ENCODE measurements around the gene CD200R1. TPM values are rescaled to one million over a fixed set of nuclear protein-coding genes. Genes with fewer than 3 reads are reported as not detected.

Gene CD200R1, protein sequence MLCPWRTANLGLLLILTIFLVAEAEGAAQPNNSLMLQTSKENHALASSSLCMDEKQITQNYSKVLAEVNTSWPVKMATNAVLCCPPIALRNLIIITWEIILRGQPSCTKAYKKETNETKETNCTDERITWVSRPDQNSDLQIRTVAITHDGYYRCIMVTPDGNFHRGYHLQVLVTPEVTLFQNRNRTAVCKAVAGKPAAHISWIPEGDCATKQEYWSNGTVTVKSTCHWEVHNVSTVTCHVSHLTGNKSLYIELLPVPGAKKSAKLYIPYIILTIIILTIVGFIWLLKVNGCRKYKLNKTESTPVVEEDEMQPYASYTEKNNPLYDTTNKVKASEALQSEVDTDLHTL
- total RNA-seq = not detected in 2 replicates

DNA sequence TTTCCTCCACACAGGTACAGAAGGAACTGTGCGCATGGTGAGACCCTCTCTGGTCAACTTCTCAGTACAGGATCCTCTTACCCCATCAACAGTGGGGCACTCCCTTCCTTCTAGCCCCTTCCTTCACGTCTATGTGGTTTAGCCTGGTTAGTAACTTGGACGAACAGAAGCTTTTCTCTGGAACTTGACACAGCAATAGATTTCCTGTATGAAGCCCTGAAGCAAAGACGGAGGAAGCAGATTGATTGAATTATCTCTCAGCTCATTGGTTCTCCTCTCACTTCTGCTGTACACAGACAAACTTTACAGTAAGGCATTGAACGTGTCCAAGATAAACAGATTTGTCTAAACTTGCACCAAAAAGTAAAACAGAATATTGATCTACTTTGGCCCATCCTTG, at the start of gene CD200R1:
TSS of gene CD200R1 (minus strand) at position 210 of the 400 bp plus-strand sequence. CDS start 246 bp downstream, outside the sequence.

DNA sequence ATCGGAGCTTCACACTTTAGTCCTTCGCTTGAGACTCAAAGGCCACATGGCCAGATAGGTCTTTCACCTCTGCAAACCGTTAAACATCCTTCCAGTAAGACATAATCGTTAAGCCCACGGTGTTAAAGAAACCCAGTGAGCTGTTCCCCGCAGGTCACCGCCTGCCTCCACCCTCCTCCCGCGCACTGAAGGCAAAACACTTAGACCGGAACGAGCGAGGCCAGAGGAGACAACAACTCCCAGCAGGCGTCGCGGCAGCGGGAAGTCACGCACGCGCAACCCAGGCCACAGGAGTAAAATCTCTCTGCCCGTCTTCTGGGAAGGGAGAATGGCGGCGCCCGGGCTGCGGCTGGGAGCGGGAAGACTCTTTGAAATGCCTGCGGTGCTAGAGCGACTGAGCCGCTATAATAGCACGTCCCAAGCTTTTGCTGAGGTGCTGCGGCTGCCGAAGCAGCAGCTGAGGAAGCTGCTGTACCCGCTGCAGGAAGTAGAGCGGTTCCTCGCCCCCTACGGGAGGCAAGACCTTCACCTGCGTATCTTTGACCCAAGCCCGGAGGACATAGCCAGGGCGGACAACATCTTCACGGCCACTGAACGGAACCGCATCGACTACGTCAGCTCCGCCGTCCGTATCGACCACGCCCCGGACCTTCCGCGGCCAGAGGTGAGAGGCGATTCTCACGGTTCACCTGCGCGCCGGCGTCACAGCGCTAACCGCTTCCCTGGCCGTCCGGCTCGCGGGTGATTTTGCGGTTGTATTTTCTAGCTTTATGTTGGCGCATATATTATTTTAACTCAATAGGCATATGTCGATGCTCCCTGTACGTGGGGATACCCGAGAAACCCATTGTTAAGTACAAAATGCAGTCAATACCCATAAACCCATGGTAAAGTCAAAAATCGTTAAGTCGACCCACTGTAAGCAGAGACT, 16.0 kb upstream of the CD200R1 start, which contains the start of gene GTPBP8:
TSS of gene GTPBP8 (plus strand) at position 313 of the 931 bp plus-strand sequence. CDS start at position 329, 16 bp downstream.

Other genes starting within 250 kb of the CD200R1 start
- not detected in 2 replicates for gene CD200R1L, start 128.2 kb downstream of the CD200R1 start, total RNA-seq
- 29.3 and 51.6 TPM in 2 replicates for gene GTPBP8, start 15.9 kb upstream of the CD200R1 start, total RNA-seq
- 0.15 and 0.32 TPM in 2 replicates for gene BOC, start 236.5 kb upstream of the CD200R1 start, total RNA-seq